MCF 10A (cell line): ENCODE measurements around the gene INHBC. TPM values are rescaled to one million over a fixed set of nuclear protein-coding genes. Genes with fewer than 3 reads are reported as not detected.
A peak's percentile ranks its signal among the peaks of the same experiment; 100 is the strongest.

Experiments
- BruUV-seq: library from RNA; stranded (reverse); fragments of 400-500 nt; replicated peaks from 2 replicates; lab custom pipeline; 2021; lab: Mats Ljungman, UMichigan
- CTCF ChIA-PET: fragments of 300-600 bp; sonication (Branson Sonifier 250); formaldehyde crosslinking; extraction: SDS; loops from one replicate; lab custom pipeline; 2021; ENCODE audit warnings: antibody characterized with exemption, inconsistent platforms; lab: Yijun Ruan, JAX
- POLR2A ChIA-PET: fragments of 300-600, 350-650 bp; sonication (Branson Sonifier 250); formaldehyde crosslinking; extraction: SDS; loops from one replicate; lab custom pipeline; 2020; ENCODE audit warnings: antibody characterized with exemption, inconsistent platforms; lab: Yijun Ruan, JAX
- DNase-seq: peaks from one replicate; pipeline ENCODE4 v3.0.0-alpha.2; 2018; ENCODE audit not compliant: unreplicated experiment
- H3K27ac Mint-ChIP-seq: one replicate; pipeline ENCODE4 v1.8.0; 2022; ENCODE audit warnings: mild to moderate bottlenecking, low read depth, mixed read lengths; ENCODE audit not compliant: unreplicated experiment
- H3K27me3 Mint-ChIP-seq: one replicate; pipeline ENCODE4 v1.8.0; 2022; ENCODE audit warnings: mixed read lengths; ENCODE audit not compliant: insufficient read depth, unreplicated experiment
- H3K36me3 Mint-ChIP-seq: one replicate; pipeline ENCODE4 v1.8.0; 2022; ENCODE audit warnings: mild to moderate bottlenecking, moderate library complexity, mixed read lengths; ENCODE audit not compliant: insufficient read depth, unreplicated experiment
- H3K4me1 Mint-ChIP-seq: one replicate; pipeline ENCODE4 v1.8.0; 2022; ENCODE audit warnings: mixed read lengths; ENCODE audit not compliant: insufficient read depth, unreplicated experiment
- H3K4me3 Mint-ChIP-seq: one replicate; pipeline ENCODE4 v1.8.0; 2022; ENCODE audit warnings: mild to moderate bottlenecking, moderate library complexity, mixed read lengths; ENCODE audit not compliant: unreplicated experiment
- H3K9me3 Mint-ChIP-seq: one replicate; pipeline ENCODE4 v1.8.0; 2022; ENCODE audit warnings: mixed read lengths; ENCODE audit not compliant: unreplicated experiment
- intact Hi-C: fragments of 100-400 bp; cut with micrococcal nuclease; formaldehyde crosslinking; loops from 2 replicates; pipeline ENCODE4 v1.14.1; 2022
- total RNA-seq: library from RNA; stranded (reverse); gene quantifications from 2 replicates; pipeline ENCODE4 v1.2.3, GENCODE V29; 2022
- TF ChIP-seq, protein P1 (sequence below): fragments of 200-600 bp; IDR thresholded peaks from one replicate; pipeline ENCODE4 v1.8.0; 2022; ENCODE audit warnings: antibody characterized with exemption, mild to moderate bottlenecking; ENCODE audit not compliant: unreplicated experiment

The INHBC gene
- total RNA-seq, 1 experiment from 2014 or later: not detected

DNA sequence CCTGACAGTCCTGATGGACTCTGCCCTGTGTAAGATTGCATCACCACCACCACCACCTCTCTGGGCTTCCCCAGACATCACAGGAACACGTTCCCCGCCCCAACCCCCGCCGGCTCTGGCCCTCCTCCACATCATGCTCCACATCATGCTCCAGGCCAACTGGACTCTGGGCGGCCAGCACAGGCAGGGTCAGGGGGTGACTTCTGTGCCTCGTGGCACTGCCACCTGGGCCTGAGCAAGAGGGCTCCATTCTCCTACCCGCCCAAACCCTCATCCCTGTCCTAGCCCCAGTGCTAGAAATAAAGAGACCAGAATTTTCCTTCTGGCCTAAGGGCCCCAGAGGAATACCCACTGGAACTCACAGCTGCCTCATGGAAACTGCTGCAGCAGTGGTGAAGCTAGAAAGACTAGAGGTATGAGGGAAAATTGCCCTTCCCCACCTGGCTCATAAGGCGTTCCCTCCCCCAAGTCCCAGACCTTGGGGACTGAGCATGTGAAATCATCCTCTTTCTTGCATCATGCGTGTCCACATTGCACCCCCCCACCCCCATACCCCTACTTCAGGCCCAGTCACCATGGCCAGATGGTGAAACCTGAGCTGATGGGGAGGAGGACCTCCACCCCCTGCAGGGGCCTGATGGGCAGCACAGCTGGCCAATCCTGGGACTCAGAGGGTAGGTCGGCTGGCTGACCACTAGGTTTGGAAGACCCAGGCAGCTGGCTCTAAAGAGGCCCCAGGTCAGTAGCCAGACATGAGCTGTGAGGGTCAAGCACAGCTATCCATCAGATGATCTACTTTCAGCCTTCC lies 20.2 kb downstream of the INHBC start, which contains the start of gene INHBE:
TSS of gene INHBE (plus strand) at position 742 of the 808 bp plus-strand sequence. CDS start 230 bp downstream, outside the sequence.
- intact Hi-C loops: no loop called here
- peaks cover 5% of the 10 kb centered on the region for H3K36me3 Mint-ChIP-seq
- ChIA-PET CTCF (interaction anchor here (0.5 to 9.6 kb wide), 30 partner anchors 9 to 429 kb away, joined by 3 to 178 read pairs (median 6); partner anchors contain the start of genes ARHGAP9 and STAC3), POLR2A (interaction anchor here (2.3 kb wide), 1 partner anchor 22 kb away, joined by 7 read pairs; no protein-coding TSS in a partner anchor)
- no peak within 1 kb of the TSS for H3K27ac Mint-ChIP-seq
- DNase-seq: peak; percentile 77
- H3K27me3 Mint-ChIP-seq: peaks cover under 1% of the 10 kb centered on the region
- TF ChIP-seq, protein P1, sequence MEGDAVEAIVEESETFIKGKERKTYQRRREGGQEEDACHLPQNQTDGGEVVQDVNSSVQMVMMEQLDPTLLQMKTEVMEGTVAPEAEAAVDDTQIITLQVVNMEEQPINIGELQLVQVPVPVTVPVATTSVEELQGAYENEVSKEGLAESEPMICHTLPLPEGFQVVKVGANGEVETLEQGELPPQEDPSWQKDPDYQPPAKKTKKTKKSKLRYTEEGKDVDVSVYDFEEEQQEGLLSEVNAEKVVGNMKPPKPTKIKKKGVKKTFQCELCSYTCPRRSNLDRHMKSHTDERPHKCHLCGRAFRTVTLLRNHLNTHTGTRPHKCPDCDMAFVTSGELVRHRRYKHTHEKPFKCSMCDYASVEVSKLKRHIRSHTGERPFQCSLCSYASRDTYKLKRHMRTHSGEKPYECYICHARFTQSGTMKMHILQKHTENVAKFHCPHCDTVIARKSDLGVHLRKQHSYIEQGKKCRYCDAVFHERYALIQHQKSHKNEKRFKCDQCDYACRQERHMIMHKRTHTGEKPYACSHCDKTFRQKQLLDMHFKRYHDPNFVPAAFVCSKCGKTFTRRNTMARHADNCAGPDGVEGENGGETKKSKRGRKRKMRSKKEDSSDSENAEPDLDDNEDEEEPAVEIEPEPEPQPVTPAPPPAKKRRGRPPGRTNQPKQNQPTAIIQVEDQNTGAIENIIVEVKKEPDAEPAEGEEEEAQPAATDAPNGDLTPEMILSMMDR: no peak
- peaks cover 40% of the 10 kb centered on the region for H3K4me1 Mint-ChIP-seq
- no peaks in the 10 kb centered on the region for H3K9me3 Mint-ChIP-seq
- peak within 1 kb of the TSS; percentile 7 for H3K4me3 Mint-ChIP-seq
- BruUV-seq: no TSS peak

DNA sequence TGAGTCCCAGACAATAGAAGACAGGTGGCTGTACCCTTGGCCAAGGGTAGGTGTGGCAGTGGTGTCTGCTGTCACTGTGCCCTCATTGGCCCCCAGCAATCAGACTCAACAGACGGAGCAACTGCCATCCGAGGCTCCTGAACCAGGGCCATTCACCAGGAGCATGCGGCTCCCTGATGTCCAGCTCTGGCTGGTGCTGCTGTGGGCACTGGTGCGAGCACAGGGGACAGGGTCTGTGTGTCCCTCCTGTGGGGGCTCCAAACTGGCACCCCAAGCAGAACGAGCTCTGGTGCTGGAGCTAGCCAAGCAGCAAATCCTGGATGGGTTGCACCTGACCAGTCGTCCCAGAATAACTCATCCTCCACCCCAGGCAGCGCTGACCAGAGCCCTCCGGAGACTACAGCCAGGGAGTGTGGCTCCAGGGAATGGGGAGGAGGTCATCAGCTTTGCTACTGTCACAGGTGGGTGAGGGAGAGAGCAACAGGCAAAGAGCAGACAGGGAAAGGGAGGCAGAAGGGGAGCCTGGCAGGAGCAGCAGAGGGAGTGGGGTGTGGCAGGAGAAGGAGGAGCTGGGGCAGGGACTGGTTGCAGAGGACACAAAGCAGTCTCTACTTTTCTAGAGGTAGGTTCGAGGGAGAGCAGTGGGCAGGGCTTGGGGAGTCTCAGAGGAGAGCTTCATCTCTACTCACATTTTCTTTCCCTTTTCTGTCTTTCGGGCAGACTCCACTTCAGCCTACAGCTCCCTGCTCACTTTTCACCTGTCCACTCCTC lies 21.0 kb downstream of the INHBC start:
- no peak for DNase-seq
- Mint-ChIP-seq H3K4me1 (peaks cover 47% of the 10 kb centered on the region), H3K36me3 (peaks cover 5% of the 10 kb centered on the region), H3K27ac (no peak overlapping the region), H3K4me3 (peak overlapping the region; percentile 7), H3K27me3 (peaks cover 9% of the 10 kb centered on the region), H3K9me3 (no peaks in the 10 kb centered on the region)
- ChIA-PET POLR2A (interaction anchor here (0.6 kb wide), 2 partner anchors 14 to 33 kb away, joined by 3 read pairs; no protein-coding TSS in a partner anchor), CTCF (interaction anchor here (0.5 to 9.6 kb wide), 42 partner anchors 7 to 428 kb away, joined by 3 to 178 read pairs (median 4); partner anchors contain the start of genes ARHGAP9 and STAC3)
- BruUV-seq: no TSS peak
- intact Hi-C loops: no loop called here
- TF ChIP-seq, protein P1: no peak

GRCh38 chr12:57456145-57456700 lies 21.6 kb downstream of the INHBC start:
- TF ChIP-seq, protein P1: peak; percentile 41
- Mint-ChIP-seq H3K27me3 (peaks cover 15% of the 10 kb centered on the region), H3K9me3 (no peaks in the 10 kb centered on the region), H3K4me1 (peaks cover 49% of the 10 kb centered on the region), H3K4me3 (peak overlapping the region; percentile 7), H3K36me3 (peaks cover 5% of the 10 kb centered on the region), H3K27ac (no peak overlapping the region)
- POLR2A ChIA-PET: interaction anchor here (0.6 to 0.7 kb wide), 2 partner anchors 9 to 33 kb away, joined by 3 to 4 read pairs; no protein-coding TSS in a partner anchor
- CTCF ChIA-PET: interaction anchor here (0.5 to 9.6 kb wide), 33 partner anchors 7 to 388 kb away, joined by 3 to 178 read pairs (median 4); partner anchors contain the start of genes ARHGAP9 and STAC3
- intact Hi-C loops: no loop called here
- BruUV-seq: TSS peak; percentile 11
- DNase-seq: peak; percentile 62
